Activated T-cell treated with anti-CD3 and anti-CD28 coated beads, Interleukin-2, amount 50 U/mL, for 72 hours (primary cell): ENCODE results near the gene L3MBTL4. TPM values are rescaled to one million over a fixed set of nuclear protein-coding genes. Genes with fewer than 3 reads are reported as not detected.
"Not testable (repeated sequence)": the region's sequence is repeated elsewhere in the genome, so short reads cannot be mapped to it uniquely, and the experiment has no call there.

Source experiments
- ATAC-seq, 2 donors: fragments of 150-1000 bp; cut with Tn5 transposase; replicated peaks in 1 of 2; 2 replicates each; pipeline ENCODE4 v1.10.0; 2021; ENCODE audit warnings: moderate library complexity in 2 of 2, mild to moderate bottlenecking in 1 of 2
- DNase-seq, 2 donors: peaks; one replicate each; pipeline ENCODE4 v3.0.0; 2021 to 2022; ENCODE audit warnings: mixed read lengths in 1 of 2
- H3K27ac Mint-ChIP-seq: one replicate; pipeline ENCODE4 v1.8.0; 2022; ENCODE audit warnings: mild to moderate bottlenecking, moderate library complexity, mixed read lengths
- H3K27me3 Mint-ChIP-seq: one replicate; pipeline ENCODE4 v1.8.0; 2022; ENCODE audit warnings: low read depth, mixed read lengths
- H3K36me3 Mint-ChIP-seq, 2 donors: one replicate each; pipeline ENCODE4 v1.8.0; 2022; ENCODE audit warnings: mixed read lengths in 2 of 2, mild to moderate bottlenecking in 1 of 2; ENCODE audit not compliant: insufficient read depth in 2 of 2
- H3K4me1 Mint-ChIP-seq: one replicate; pipeline ENCODE4 v1.8.0; 2022; ENCODE audit warnings: low read depth, mixed read lengths
- H3K4me3 Mint-ChIP-seq, 2 donors: one replicate each; pipeline ENCODE4 v1.8.0; 2022; ENCODE audit warnings: mild to moderate bottlenecking in 2 of 2, mixed read lengths in 2 of 2, moderate library complexity in 2 of 2
- H3K9me3 Mint-ChIP-seq, 2 donors: one replicate each; pipeline ENCODE4 v1.8.0; 2022; ENCODE audit warnings: mixed read lengths in 2 of 2
- total RNA-seq, 2 donors: library from RNA; stranded (reverse); gene quantifications; one replicate each; pipeline ENCODE4 v1.2.3, GENCODE V29; 2022

Gene L3MBTL4
- total RNA-seq, 2 donors from 2014 or later: 0.07 to 0.12 TPM

GRCh38 chr18:6202861-6203260, 211.8 kb downstream of the L3MBTL4 start:
- ATAC-seq (no peak), DNase-seq (no peak)
- H3K4me3 Mint-ChIP-seq: no peak overlapping the region
- H3K27ac Mint-ChIP-seq: no peak overlapping the region
- peaks cover 6% of the 10 kb centered on the region for H3K27me3 Mint-ChIP-seq
- no peaks in the 10 kb centered on the region for H3K4me1 Mint-ChIP-seq
- peaks cover under 1 to 3% of the 10 kb centered on the region in 2 donors for H3K9me3 Mint-ChIP-seq
- H3K36me3 Mint-ChIP-seq: no peaks in the 10 kb centered on the region

- Mint-ChIP-seq H3K27ac (no peak overlapping the region), H3K4me3 (no peak overlapping the region), H3K4me1 (no peaks in the 10 kb centered on the region), H3K27me3 (peaks cover 6% of the 10 kb centered on the region), H3K36me3 (no peaks in the 10 kb centered on the region), H3K9me3 (peaks cover 2 to 4% of the 10 kb centered on the region in 2 donors)
- ATAC-seq: no peak
- DNase-seq: no peak
Measured at GRCh38 chr18:6200204-6200774, 214.4 kb downstream of the L3MBTL4 start.

- peaks cover 6% of the 10 kb centered on the region for H3K27me3 Mint-ChIP-seq
- H3K27ac Mint-ChIP-seq: no peak overlapping the region
- DNase-seq (no peak), ATAC-seq (no peak)
- H3K36me3 Mint-ChIP-seq: no peaks in the 10 kb centered on the region
- H3K4me3 Mint-ChIP-seq: no peak overlapping the region
- peaks cover 2 to 4% of the 10 kb centered on the region in 2 donors for H3K9me3 Mint-ChIP-seq
- H3K4me1 Mint-ChIP-seq: no peaks in the 10 kb centered on the region
Measured at GRCh38 chr18:6199777-6200176, 214.9 kb downstream of the L3MBTL4 start.

GRCh38 chr18:6198585-6198984, 216.1 kb downstream of the L3MBTL4 start:
- no peak for ATAC-seq

GRCh38 chr18:6194640-6195039, 220.1 kb downstream of the L3MBTL4 start:
- Mint-ChIP-seq H3K27ac (no peak overlapping the region), H3K4me1 (no peaks in the 10 kb centered on the region), H3K9me3 (peaks cover 1 to 2% of the 10 kb centered on the region in 2 donors), H3K36me3 (no peaks in the 10 kb centered on the region), H3K27me3 (no peaks in the 10 kb centered on the region), H3K4me3 (no peak overlapping the region)
- DNase-seq (no peak), ATAC-seq (no peak)

More at GRCh38 chr18:6198585-6198984, 216.1 kb downstream of the L3MBTL4 start:
- H3K36me3 Mint-ChIP-seq: no peaks in the 10 kb centered on the region
- H3K4me3 Mint-ChIP-seq: no peak overlapping the region
- no peak for DNase-seq
- peaks cover 2 to 4% of the 10 kb centered on the region in 2 donors for H3K9me3 Mint-ChIP-seq
- no peaks in the 10 kb centered on the region for H3K4me1 Mint-ChIP-seq
- H3K27ac Mint-ChIP-seq: no peak overlapping the region
- H3K27me3 Mint-ChIP-seq: peaks cover 6% of the 10 kb centered on the region

- not testable (repeated sequence) for H3K36me3 Mint-ChIP-seq, DNase-seq, H3K9me3 Mint-ChIP-seq, H3K4me3 Mint-ChIP-seq, H3K27ac Mint-ChIP-seq, H3K27me3 Mint-ChIP-seq, ATAC-seq, H3K4me1 Mint-ChIP-seq
Measured at GRCh38 chr18:6185782-6186181, 228.9 kb downstream of the L3MBTL4 start.

GRCh38 chr18:6174983-6175745, 239.5 kb downstream of the L3MBTL4 start:
- Mint-ChIP-seq H3K36me3 (no peaks in the 10 kb centered on the region), H3K4me1 (no peaks in the 10 kb centered on the region), H3K27me3 (peaks cover 5% of the 10 kb centered on the region), H3K4me3 (no peak overlapping the region), H3K27ac (no peak overlapping the region), H3K9me3 (peaks cover 3 to 6% of the 10 kb centered on the region in 2 donors)
- no peak for DNase-seq
- no peak for ATAC-seq

- H3K4me1 Mint-ChIP-seq: no peaks in the 10 kb centered on the region
- H3K36me3 Mint-ChIP-seq: no peaks in the 10 kb centered on the region
- peaks cover 7 to 9% of the 10 kb centered on the region in 2 donors for H3K9me3 Mint-ChIP-seq
- no peak overlapping the region for H3K4me3 Mint-ChIP-seq
- ATAC-seq (no peak), DNase-seq (no peak)
- H3K27ac Mint-ChIP-seq: no peak overlapping the region
- peaks cover 6% of the 10 kb centered on the region for H3K27me3 Mint-ChIP-seq
Measured at GRCh38 chr18:6170604-6171003, 244.1 kb downstream of the L3MBTL4 start.

GRCh38 chr18:6161549-6161948, 253.2 kb downstream of the L3MBTL4 start:
- peaks cover 0 to 5% of the 10 kb centered on the region in 2 donors for H3K36me3 Mint-ChIP-seq
- DNase-seq (no peak), ATAC-seq (no peak)
- H3K4me3 Mint-ChIP-seq: no peak overlapping the region
- H3K9me3 Mint-ChIP-seq: peaks cover 8 to 11% of the 10 kb centered on the region in 2 donors
- H3K27me3 Mint-ChIP-seq: no peaks in the 10 kb centered on the region
- no peaks in the 10 kb centered on the region for H3K4me1 Mint-ChIP-seq
- no peak overlapping the region for H3K27ac Mint-ChIP-seq

GRCh38 chr18:6159426-6159825, 255.3 kb downstream of the L3MBTL4 start:
- no peak for ATAC-seq
- DNase-seq: no peak
- Mint-ChIP-seq H3K27ac (no peak overlapping the region), H3K36me3 (peaks cover 0 to 5% of the 10 kb centered on the region in 2 donors), H3K4me1 (no peaks in the 10 kb centered on the region), H3K27me3 (no peaks in the 10 kb centered on the region), H3K9me3 (peaks cover 5 to 8% of the 10 kb centered on the region in 2 donors), H3K4me3 (no peak overlapping the region)

- H3K9me3 Mint-ChIP-seq: peaks cover 5 to 8% of the 10 kb centered on the region in 2 donors
- DNase-seq: no peak
- no peaks in the 10 kb centered on the region for H3K4me1 Mint-ChIP-seq
- no peak overlapping the region for H3K27ac Mint-ChIP-seq
- H3K27me3 Mint-ChIP-seq: no peaks in the 10 kb centered on the region
- no peak for ATAC-seq
- no peak overlapping the region for H3K4me3 Mint-ChIP-seq
- H3K36me3 Mint-ChIP-seq: peaks cover 0 to 5% of the 10 kb centered on the region in 2 donors
Measured at GRCh38 chr18:6158958-6159357, 255.8 kb downstream of the L3MBTL4 start.

- no peaks in the 10 kb centered on the region for H3K36me3 Mint-ChIP-seq
- no peaks in the 10 kb centered on the region for H3K27me3 Mint-ChIP-seq
- H3K4me3 Mint-ChIP-seq: no peak overlapping the region
- no peak overlapping the region for H3K27ac Mint-ChIP-seq
- ATAC-seq (no peak), DNase-seq (no peak)
- peaks cover 0 to 6% of the 10 kb centered on the region in 2 donors for H3K9me3 Mint-ChIP-seq
- no peaks in the 10 kb centered on the region for H3K4me1 Mint-ChIP-seq
Measured at GRCh38 chr18:6156446-6156845, 258.3 kb downstream of the L3MBTL4 start.

- Mint-ChIP-seq H3K27me3 (no peaks in the 10 kb centered on the region), H3K4me3 (no peak overlapping the region), H3K27ac (no peak overlapping the region), H3K9me3 (peaks cover 0 to 6% of the 10 kb centered on the region in 2 donors), H3K4me1 (no peaks in the 10 kb centered on the region), H3K36me3 (no peaks in the 10 kb centered on the region)
- ATAC-seq (no peak), DNase-seq (no peak)
Measured at GRCh38 chr18:6155707-6156106, 259.0 kb downstream of the L3MBTL4 start.
